ENCODE data around the gene DNAAF3.
"Not testable (repeated sequence)": the region's sequence is repeated elsewhere in the genome, so short reads cannot be mapped to it uniquely, and the experiment has no call there.

The DNAAF3 gene

DNA sequence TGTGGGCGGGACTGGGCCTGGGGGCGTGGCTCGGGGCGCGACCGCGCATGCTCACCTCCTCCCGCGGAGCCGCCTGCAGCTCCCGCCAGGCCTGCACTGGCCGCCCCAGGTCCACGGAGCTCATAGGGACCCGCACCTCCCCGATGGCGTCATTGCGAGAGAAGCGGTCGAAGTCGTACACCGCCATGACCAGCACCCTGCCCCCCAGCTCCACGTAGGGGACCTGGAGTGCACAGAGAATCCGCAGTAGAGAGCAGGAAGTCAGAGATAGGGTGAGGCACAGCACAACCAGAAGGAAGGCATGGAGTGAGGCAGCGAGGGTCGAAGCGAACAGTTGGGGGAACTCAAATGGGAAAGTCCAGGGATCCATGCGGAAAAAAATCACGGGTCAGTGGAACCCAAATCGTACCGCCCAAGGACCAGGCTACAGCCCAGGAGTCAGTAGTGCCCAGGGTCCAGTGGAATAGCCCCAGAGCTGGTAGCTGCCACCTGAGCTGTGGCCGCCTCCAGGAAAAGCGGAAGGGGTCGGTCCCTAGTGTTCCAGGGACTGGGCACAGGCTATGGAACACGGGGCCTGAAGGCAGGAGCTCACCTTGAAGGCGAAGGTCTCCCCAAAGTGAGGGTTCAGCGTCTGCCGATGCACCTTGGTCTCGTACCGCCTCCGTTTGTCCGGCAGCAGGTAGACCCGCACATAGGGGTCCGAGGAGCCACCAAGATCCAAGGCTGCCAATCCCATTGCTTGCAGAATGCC is 8.9 kb upstream of the DNAAF3 start:
- Histone ChIP-seq H3K4me1 (ENCODE audit: control insufficient read depth, insufficient read depth, low read length) (peaks cover 17% of the 10 kb centered on the region), H3K9me3 (ENCODE audit: control insufficient read depth, low read length) (no peaks in the 10 kb centered on the region), H3K27ac (ENCODE audit: insufficient read depth, low read depth, low read length, poor library complexity, severe bottlenecking) (no peak overlapping the region), H3K4me3 (ENCODE audit: insufficient read depth, low read depth, low read length) (no peak overlapping the region), H3K36me3 (ENCODE audit: control insufficient read depth, insufficient read depth, low read length) (no peaks in the 10 kb centered on the region), H3K27me3 (ENCODE audit: control insufficient read depth, insufficient read depth, low read length, poor library complexity, severe bottlenecking) (peaks cover 59% of the 10 kb centered on the region)
- WGBS, 2 experiments: 92% methylated on average over 43 of the region's 43 CpGs

DNA sequence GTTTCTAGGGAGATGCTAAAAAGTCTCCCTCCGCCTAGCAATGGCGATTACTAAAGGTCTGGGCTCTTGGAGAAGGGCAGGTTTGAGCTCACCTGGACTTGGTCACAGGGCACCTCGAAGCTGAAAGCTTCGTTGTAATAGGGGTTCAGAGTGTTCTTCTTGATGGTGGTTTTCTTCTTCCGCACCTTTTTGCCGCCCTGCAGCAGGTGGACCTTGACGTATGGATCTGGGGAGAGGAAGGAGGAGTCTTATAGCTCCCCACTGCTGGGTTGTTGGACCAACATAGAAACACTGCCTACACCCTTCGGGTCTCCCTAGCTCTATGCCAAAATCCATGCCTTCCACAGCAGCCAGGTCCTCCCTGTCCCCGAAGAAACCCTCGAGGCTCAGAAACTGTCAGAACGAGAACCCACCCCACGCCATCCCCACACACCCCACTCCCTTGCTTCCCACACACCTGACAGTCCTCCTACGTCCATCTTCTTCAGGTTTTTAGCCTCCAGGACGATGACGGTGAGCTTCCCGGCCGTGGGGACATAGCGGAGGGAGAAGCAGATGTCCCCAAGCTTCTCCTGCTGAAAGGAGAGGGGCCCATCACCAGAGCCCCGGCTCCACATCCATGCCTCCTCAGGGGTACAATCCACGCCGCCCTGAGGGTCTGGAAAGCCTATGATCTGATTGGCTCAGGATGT is 8.2 kb upstream of the DNAAF3 start:
- Histone ChIP-seq H3K27ac (ENCODE audit: insufficient read depth, low read depth, low read length, poor library complexity, severe bottlenecking) (no peak overlapping the region), H3K27me3 (ENCODE audit: control insufficient read depth, insufficient read depth, low read length, poor library complexity, severe bottlenecking) (peaks cover 57% of the 10 kb centered on the region), H3K9me3 (ENCODE audit: control insufficient read depth, low read length) (no peaks in the 10 kb centered on the region), H3K4me3 (ENCODE audit: insufficient read depth, low read depth, low read length) (no peak overlapping the region), H3K36me3 (ENCODE audit: control insufficient read depth, insufficient read depth, low read length) (no peaks in the 10 kb centered on the region), H3K4me1 (ENCODE audit: control insufficient read depth, insufficient read depth, low read length) (peaks cover 10% of the 10 kb centered on the region)
- 79 to 84% methylated on average over 21 of the region's 21 CpGs for WGBS, 2 experiments

DNA sequence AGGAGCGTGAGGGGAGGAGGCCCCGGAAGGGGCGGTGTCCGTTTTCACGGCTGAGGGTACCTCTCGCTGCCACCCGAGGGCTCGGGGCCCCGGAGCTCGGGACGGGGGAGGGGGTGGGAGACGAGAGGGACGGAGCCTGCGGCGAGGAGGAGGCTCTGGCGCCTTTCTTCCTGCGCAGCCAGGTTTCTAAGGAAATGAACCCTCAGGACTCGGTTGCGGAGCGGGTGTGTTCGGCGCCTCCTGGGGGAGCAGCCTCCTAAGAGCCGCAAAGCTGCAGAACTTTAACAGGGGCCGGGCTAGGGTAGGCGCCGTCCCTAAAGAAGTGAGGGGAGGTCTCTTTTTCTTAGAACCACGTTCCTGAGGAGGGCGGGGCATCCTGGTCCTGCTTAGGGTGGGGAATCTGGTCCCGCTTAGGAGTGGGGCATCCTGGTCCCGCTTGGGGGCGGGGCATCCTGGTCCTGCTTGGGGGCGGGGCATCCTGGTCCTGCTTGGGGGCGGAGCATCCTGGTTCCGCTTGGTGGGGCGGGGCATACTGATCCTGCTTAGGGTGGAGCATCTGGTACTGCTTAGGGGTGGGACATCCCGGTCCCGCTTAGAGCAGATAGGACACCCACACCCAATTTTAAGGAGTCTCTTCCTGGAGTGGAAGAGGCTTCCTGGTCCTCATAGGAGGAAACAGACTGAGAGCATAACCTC is 7.4 kb upstream of the DNAAF3 start:
- H3K27me3 ChIP-seq (ENCODE audit: control insufficient read depth, insufficient read depth, low read length, poor library complexity, severe bottlenecking): peaks cover 60% of the 10 kb centered on the region
- peaks cover 8% of the 10 kb centered on the region for H3K4me1 ChIP-seq (ENCODE audit: control insufficient read depth, insufficient read depth, low read length)
- no peaks in the 10 kb centered on the region for H3K9me3 ChIP-seq (ENCODE audit: control insufficient read depth, low read length)
- H3K27ac ChIP-seq (ENCODE audit: insufficient read depth, low read depth, low read length, poor library complexity, severe bottlenecking): no peak overlapping the region
- no peaks in the 10 kb centered on the region for H3K36me3 ChIP-seq (ENCODE audit: control insufficient read depth, insufficient read depth, low read length)
- peak overlapping the region; percentile 50 for H3K4me3 ChIP-seq (ENCODE audit: insufficient read depth, low read depth, low read length)
- 1% methylated on average over 37 of the region's 37 CpGs for WGBS, 2 experiments

DNA sequence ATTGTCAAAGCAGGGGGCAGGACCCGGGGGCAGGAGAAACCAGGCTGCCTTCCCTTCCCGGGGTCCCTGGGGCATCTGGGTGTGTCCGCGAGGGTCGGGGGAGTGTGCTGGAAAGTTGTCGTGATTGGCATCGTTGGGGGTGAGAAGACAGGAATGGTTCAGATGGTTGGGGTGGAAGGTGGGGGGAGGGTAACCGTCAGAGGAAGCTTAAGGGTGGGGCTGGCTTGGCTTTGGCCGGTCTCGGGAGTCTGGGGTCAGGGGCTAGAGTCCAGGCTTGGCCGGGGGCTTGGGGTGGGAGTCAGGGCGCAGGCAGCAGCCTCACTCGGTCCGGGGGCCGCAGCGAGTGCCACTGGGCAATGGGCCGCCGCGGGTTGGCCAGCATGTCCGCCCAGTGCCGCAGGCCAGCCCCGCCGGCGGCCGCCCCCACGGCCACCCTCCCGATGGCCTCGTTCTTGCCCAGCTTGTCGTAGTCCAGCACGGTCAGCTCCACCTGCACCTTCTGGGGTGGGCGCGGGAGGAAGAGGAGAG is 6.8 kb upstream of the DNAAF3 start:
- WGBS, 2 experiments: 1% methylated on average over 32 of the region's 32 CpGs
- H3K4me1 ChIP-seq (ENCODE audit: control insufficient read depth, insufficient read depth, low read length): peaks cover 8% of the 10 kb centered on the region
- H3K9me3 ChIP-seq (ENCODE audit: control insufficient read depth, low read length): no peaks in the 10 kb centered on the region
- H3K27ac ChIP-seq (ENCODE audit: insufficient read depth, low read depth, low read length, poor library complexity, severe bottlenecking): no peak overlapping the region
- H3K4me3 ChIP-seq (ENCODE audit: insufficient read depth, low read depth, low read length): peak overlapping the region; percentile 50
- H3K27me3 ChIP-seq (ENCODE audit: control insufficient read depth, insufficient read depth, low read length, poor library complexity, severe bottlenecking): peaks cover 62% of the 10 kb centered on the region
- no peaks in the 10 kb centered on the region for H3K36me3 ChIP-seq (ENCODE audit: control insufficient read depth, insufficient read depth, low read length)

DNA sequence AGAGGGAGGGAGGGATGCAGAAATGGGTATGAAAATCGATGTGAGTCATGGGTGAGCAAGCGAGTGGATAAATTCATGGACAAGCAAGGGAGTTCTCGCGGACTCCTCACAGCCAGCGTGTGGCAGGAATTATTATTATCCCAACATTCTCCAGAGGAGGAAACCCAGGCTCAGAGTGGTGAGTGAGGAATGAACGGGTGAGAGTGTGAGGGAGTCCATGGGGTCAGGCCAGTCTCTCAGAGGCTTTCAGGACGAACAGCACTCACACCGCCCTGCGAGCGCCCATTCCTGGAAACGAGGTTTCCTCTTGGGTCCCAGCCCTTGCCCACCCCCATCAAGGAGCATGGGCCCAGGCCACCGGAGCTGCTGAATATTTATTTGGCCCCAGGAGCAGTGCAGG is 6.3 kb upstream of the DNAAF3 start:
- peak overlapping the region; percentile 50 for H3K4me3 ChIP-seq (ENCODE audit: insufficient read depth, low read depth, low read length)
- 15 to 18% methylated on average over 12 of the region's 12 CpGs for WGBS, 2 experiments

DNA sequence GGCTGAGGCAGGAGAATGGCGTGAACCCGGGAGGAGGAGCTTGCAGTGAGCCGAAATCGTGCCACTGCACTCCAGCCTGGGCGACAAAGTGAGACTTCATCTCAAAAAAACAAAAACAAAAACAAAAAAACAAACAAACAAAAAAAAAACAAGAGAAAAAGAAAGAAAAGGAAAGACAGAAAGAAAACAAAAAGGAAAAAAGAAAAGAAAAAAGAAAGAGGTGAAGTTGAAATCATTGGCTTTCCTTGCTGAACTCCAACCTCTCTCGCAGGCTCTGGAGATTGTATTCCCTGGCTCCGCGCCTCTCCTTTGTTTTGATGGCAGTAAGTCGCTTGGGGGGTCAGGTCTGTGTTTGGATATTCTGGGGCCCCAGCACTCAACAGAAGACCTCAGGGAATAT is 5.9 kb upstream of the DNAAF3 start:
- H3K27ac ChIP-seq (ENCODE audit: insufficient read depth, low read depth, low read length, poor library complexity, severe bottlenecking); H3K4me3 ChIP-seq (ENCODE audit: insufficient read depth, low read depth, low read length); H3K4me1 ChIP-seq (ENCODE audit: control insufficient read depth, insufficient read depth, low read length); H3K36me3 ChIP-seq (ENCODE audit: control insufficient read depth, insufficient read depth, low read length); H3K9me3 ChIP-seq (ENCODE audit: control insufficient read depth, low read length): not testable (repeated sequence)
- H3K27me3 ChIP-seq (ENCODE audit: control insufficient read depth, insufficient read depth, low read length, poor library complexity, severe bottlenecking): peaks cover 63% of the 10 kb centered on the region
- WGBS, 2 experiments: 58 to 63% methylated on average over 8 of the region's 9 CpGs

More for the DNA sequence above, 6.3 kb upstream of the DNAAF3 start:
- H3K9me3 ChIP-seq (ENCODE audit: control insufficient read depth, low read length): no peaks in the 10 kb centered on the region
- H3K27ac ChIP-seq (ENCODE audit: insufficient read depth, low read depth, low read length, poor library complexity, severe bottlenecking): no peak overlapping the region
- peaks cover 61% of the 10 kb centered on the region for H3K27me3 ChIP-seq (ENCODE audit: control insufficient read depth, insufficient read depth, low read length, poor library complexity, severe bottlenecking)
- no peaks in the 10 kb centered on the region for H3K36me3 ChIP-seq (ENCODE audit: control insufficient read depth, insufficient read depth, low read length)
- H3K4me1 ChIP-seq (ENCODE audit: control insufficient read depth, insufficient read depth, low read length): peaks cover 8% of the 10 kb centered on the region

DNA sequence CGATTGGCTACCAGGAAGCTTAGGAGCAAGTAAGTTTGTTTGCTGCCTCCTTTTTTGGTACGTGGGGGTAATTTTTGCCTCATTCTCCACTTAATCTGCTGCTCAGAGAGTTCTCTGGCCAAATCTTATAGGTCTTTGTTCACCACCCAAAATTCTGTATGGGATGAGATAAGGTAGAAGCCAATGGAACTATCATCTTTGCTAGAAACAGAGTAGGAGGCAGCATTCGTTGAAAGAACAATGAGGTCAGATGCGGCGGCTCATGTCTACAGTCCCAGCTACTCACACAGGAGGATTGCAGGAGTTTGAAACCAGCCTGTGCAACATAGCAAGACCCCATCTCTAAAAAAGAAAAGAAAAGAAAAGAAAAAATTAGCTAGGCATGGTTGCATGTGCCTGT is 5.0 kb upstream of the DNAAF3 start:
- H3K9me3 ChIP-seq (ENCODE audit: control insufficient read depth, low read length): no peaks in the 10 kb centered on the region
- no peak overlapping the region for H3K4me3 ChIP-seq (ENCODE audit: insufficient read depth, low read depth, low read length)
- peaks cover 61% of the 10 kb centered on the region for H3K27me3 ChIP-seq (ENCODE audit: control insufficient read depth, insufficient read depth, low read length, poor library complexity, severe bottlenecking)
- H3K27ac ChIP-seq (ENCODE audit: insufficient read depth, low read depth, low read length, poor library complexity, severe bottlenecking): no peak overlapping the region
- WGBS, 2 experiments: 87 to 88% methylated on average over 5 of the region's 5 CpGs
- H3K36me3 ChIP-seq (ENCODE audit: control insufficient read depth, insufficient read depth, low read length): no peaks in the 10 kb centered on the region
- peaks cover 8% of the 10 kb centered on the region for H3K4me1 ChIP-seq (ENCODE audit: control insufficient read depth, insufficient read depth, low read length)

DNA sequence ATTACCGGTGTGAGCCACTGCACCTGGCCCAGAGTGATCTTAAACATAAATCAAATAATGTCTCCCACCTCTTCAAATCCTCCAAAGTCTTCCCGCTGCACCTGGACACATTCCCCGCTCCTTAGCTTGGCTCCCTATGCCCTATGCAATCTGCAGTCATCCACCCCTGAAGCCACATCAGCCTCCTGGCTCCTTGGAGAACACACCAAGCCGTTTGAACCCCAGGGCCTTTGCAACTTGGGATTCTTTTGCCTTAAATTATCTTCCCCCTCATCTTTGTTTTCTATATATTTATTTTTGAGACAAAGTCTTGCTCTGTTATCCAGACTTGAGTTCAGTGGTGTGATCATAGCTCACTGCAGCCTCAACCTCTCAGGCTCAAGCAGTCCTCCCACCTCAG is 2.7 kb upstream of the DNAAF3 start:
- Histone ChIP-seq H3K4me1 (ENCODE audit: control insufficient read depth, insufficient read depth, low read length) (peaks cover 8% of the 10 kb centered on the region), H3K9me3 (ENCODE audit: control insufficient read depth, low read length) (no peaks in the 10 kb centered on the region), H3K27me3 (ENCODE audit: control insufficient read depth, insufficient read depth, low read length, poor library complexity, severe bottlenecking) (peaks cover 59% of the 10 kb centered on the region), H3K4me3 (ENCODE audit: insufficient read depth, low read depth, low read length) (no peak overlapping the region), H3K36me3 (ENCODE audit: control insufficient read depth, insufficient read depth, low read length) (no peaks in the 10 kb centered on the region), H3K27ac (ENCODE audit: insufficient read depth, low read depth, low read length, poor library complexity, severe bottlenecking) (no peak overlapping the region)
- 79 to 82% methylated on average over 4 of the region's 4 CpGs for WGBS, 2 experiments

DNA sequence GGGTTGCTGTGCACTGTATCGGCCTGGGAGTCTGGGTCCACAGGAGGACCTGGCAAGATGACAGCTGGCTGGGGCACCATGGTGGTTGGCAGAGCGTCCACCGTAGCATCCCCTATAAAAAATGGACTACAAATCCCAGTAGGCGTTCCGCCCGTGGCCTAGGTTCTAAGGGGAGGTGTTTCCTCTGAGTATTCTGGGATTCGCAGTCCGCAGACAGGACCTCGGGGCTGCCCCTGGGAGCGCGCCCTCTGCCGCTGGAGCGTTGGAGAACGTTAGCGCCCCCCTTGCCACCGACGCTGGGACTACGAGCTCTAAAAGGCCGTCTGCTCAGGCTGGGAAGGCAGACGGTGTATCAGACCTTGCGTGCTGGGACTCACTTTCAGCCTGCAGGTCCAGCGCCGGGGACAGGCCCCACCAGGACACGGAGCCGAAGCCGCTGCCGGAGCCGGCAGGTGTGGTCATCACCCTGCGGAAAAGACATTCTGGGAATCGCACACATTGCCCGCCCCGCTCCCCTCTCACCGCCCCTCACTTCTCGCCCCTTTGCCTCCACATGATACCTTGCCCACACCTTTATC is 372 bp downstream of the DNAAF3 start:
- Histone ChIP-seq H3K36me3 (ENCODE audit: control insufficient read depth, insufficient read depth, low read length) (no peaks in the 10 kb centered on the region), H3K9me3 (ENCODE audit: control insufficient read depth, low read length) (no peaks in the 10 kb centered on the region), H3K4me1 (ENCODE audit: control insufficient read depth, insufficient read depth, low read length) (no peaks in the 10 kb centered on the region), H3K27ac (ENCODE audit: insufficient read depth, low read depth, low read length, poor library complexity, severe bottlenecking) (no peak overlapping the region), H3K27me3 (ENCODE audit: control insufficient read depth, insufficient read depth, low read length, poor library complexity, severe bottlenecking) (peaks cover 41% of the 10 kb centered on the region), H3K4me3 (ENCODE audit: insufficient read depth, low read depth, low read length) (peak overlapping the region; percentile 70)
- WGBS, 2 experiments: 3% methylated on average over 34 of the region's 34 CpGs
